ENCODE results near the gene ABHD6. TPM values are rescaled to one million over a fixed set of nuclear protein-coding genes. Genes with fewer than 3 reads are reported as not detected.

The ABHD6 gene
- total and polyA plus RNA-seq, 11 donors = 2.9 to 14.6 (median 6.9) TPM

- WGBS, 4 donors = 91 to 100% (median 98%) methylated on average over 3 of the region's 3 CpGs
- ATAC-seq (no peak), DNase-seq (no peak)
- H3K4me1 ChIP-seq = peaks cover 0 to 20% (median 0%) of the 10 kb centered on the region in 12 donors
- no peaks in the 10 kb centered on the region for H3K9me3 ChIP-seq
- H3K4me3 ChIP-seq = no peak overlapping the region
- intact Hi-C loops (cut with DNase I) = no loop called here
- peaks cover 0 to 18% (median 0%) of the 10 kb centered on the region in 9 donors for H3K36me3 ChIP-seq
- no peaks in the 10 kb centered on the region for H3K27me3 ChIP-seq
- no peak overlapping the region for H3K27ac ChIP-seq
- no peak for TF ChIP-seq POLR2A (IDR thresholded peaks at IDR 0.05)
- no peak for TF ChIP-seq CTCF (IDR thresholded peaks at IDR 0.05)
Measured at GRCh38 chr3:58340594-58341244, 103.1 kb downstream of the ABHD6 start.

- ATAC-seq = no peak
- H3K9me3 ChIP-seq = no peaks in the 10 kb centered on the region
- intact Hi-C loops (cut with DNase I) = no loop called here
Measured at GRCh38 chr3:58341376-58341775, 103.8 kb downstream of the ABHD6 start.

GRCh38 chr3:58342676-58343075, 105.1 kb downstream of the ABHD6 start:
- Histone ChIP-seq H3K9me3 (no peaks in the 10 kb centered on the region), H3K27me3 (no peaks in the 10 kb centered on the region), H3K4me1 (peaks cover 0 to under 1% (median 0%) of the 10 kb centered on the region in 12 donors), H3K36me3 (peaks cover 0 to 18% (median 0%) of the 10 kb centered on the region in 9 donors), H3K27ac (no peak overlapping the region), H3K4me3 (no peak overlapping the region)
- intact Hi-C loops (cut with DNase I) = no loop called here
- TF ChIP-seq POLR2A (IDR thresholded peaks at IDR 0.05) = no peak
- TF ChIP-seq CTCF (IDR thresholded peaks at IDR 0.05) = no peak
- ATAC-seq = no peak
- WGBS, 4 donors = 87 to 94% (median 91%) methylated on average over 5 of the region's 5 CpGs
- no peak for DNase-seq

More at GRCh38 chr3:58341376-58341775, 103.8 kb downstream of the ABHD6 start:
- H3K27ac ChIP-seq = no peak overlapping the region
- no peak overlapping the region for H3K4me3 ChIP-seq
- DNase-seq = no peak
- 88 to 97% (median 94%) methylated on average over 3 of the region's 3 CpGs for WGBS, 4 donors
- no peaks in the 10 kb centered on the region for H3K27me3 ChIP-seq
- peaks cover 0 to 18% (median 0%) of the 10 kb centered on the region in 9 donors for H3K36me3 ChIP-seq
- TF ChIP-seq CTCF (IDR thresholded peaks at IDR 0.05) (no peak), POLR2A (IDR thresholded peaks at IDR 0.05) (no peak)
- peaks cover 0 to 13% (median 0%) of the 10 kb centered on the region in 12 donors for H3K4me1 ChIP-seq

Other genes starting within 250 kb of the ABHD6 start
- 10 to 100 TPM; 30.5 to 75.6 (median 40.6) TPM for gene FLNB, start 229.4 kb upstream of the ABHD6 start, total RNA-seq
- 10 to 100 TPM; 31.9 to 38.7 TPM for gene FLNB, start 229.4 kb upstream of the ABHD6 start, polyA plus RNA-seq
- 1 to 10 TPM in 5 of 9 donors, under 1 TPM in 4; 0.44 to 4.1 (median 1.1) TPM for gene DNASE1L3, start 26.8 kb upstream of the ABHD6 start, total RNA-seq
- gene DNASE1L3, start 26.8 kb upstream of the ABHD6 start, polyA plus RNA-seq = 1 to 10 TPM; 1.2 to 1.3 TPM
- 10 to 100 TPM in 8 of 9 donors, 1 to 10 TPM in 1; 9.6 to 32.4 (median 24.0) TPM for gene RPP14, start 68.5 kb downstream of the ABHD6 start, total RNA-seq
- 10 to 100 TPM; 18.6 to 27.9 TPM for gene RPP14, start 68.5 kb downstream of the ABHD6 start, polyA plus RNA-seq
- 10 to 100 TPM in 6 of 9 donors, 1 to 10 TPM in 3; 5.7 to 21.6 (median 12.4) TPM for gene HTD2, start 68.7 kb downstream of the ABHD6 start, total RNA-seq
- gene HTD2, start 68.7 kb downstream of the ABHD6 start, polyA plus RNA-seq = 10 to 100 TPM in 1 of 2 donors, 1 to 10 TPM in 1; 2.7 to 19.0 TPM
- 10 to 100 TPM in 7 of 9 donors, 1 to 10 TPM in 2; 8.2 to 24.3 (median 13.6) TPM for gene PXK, start 95.1 kb downstream of the ABHD6 start, total RNA-seq
- gene PXK, start 95.1 kb downstream of the ABHD6 start, polyA plus RNA-seq = 10 to 100 TPM in 1 of 2 donors, 1 to 10 TPM in 1; 3.4 to 12.1 TPM
- gene PDHB, start 196.0 kb downstream of the ABHD6 start, total RNA-seq = 100 to 1,000 TPM; 154 to 274 (median 192) TPM
- gene PDHB, start 196.0 kb downstream of the ABHD6 start, polyA plus RNA-seq = 100 to 1,000 TPM; 133 to 257 TPM